ENCODE measurements around the gene UNC5B. TPM values are rescaled to one million over a fixed set of nuclear protein-coding genes. Genes with fewer than 3 reads are reported as not detected.

The UNC5B gene
- total RNA-seq, 1 donor from 2014 or later: 13.1 TPM

DNA sequence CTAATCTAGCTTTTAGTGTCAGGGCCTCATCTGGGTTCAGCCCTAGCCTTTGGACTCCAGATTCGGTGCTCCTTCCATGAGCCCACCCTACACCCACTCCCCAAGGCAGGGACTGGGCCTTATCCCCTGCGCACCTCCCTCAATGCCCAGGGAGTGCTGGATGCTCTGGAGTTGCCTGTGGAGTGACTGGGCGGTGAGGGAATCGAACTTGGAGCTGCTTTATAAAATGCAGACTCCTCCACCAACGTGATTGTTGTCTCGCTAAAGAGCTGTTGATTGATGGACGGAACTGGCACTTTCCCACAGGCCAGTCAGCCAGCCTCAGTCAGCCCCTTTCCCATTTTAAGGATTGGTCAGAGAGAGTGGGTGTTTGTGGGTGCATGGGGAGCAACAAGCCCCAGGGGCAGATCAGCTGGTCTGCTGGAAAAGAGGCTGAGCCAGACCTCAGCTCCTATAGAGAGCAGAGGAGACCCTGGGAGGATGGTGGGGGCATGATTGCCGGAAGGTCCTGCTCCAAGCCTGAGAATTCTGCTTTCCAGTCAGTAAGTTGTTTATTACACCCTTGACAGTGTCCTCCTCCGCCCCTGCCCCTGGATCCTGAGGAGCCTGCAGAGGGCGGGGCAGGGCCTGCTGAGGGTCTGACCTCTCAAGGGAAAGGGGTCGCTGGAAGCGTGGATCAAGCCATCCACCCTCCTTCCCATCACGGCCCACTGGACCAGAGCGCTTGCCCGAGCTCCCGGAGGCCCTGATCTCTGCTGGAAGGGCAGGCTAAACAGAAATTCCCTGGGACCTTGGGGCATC lies 16.7 kb downstream of the UNC5B start:
- Mint-ChIP-seq H3K4me1 (ENCODE audit: unreplicated experiment) (no peaks in the 10 kb centered on the region), H3K27ac (ENCODE audit: unreplicated experiment) (no peak overlapping the region), H3K36me3 (ENCODE audit: unreplicated experiment) (no peaks in the 10 kb centered on the region), H3K27me3 (ENCODE audit: unreplicated experiment) (no peaks in the 10 kb centered on the region), H3K9me3 (ENCODE audit: unreplicated experiment) (no peaks in the 10 kb centered on the region), H3K4me3 (ENCODE audit: unreplicated experiment) (no peak overlapping the region)
- DNase-seq (ENCODE audit: extremely low spot score, unreplicated experiment): no peak
- TF ChIP-seq, protein P1, sequence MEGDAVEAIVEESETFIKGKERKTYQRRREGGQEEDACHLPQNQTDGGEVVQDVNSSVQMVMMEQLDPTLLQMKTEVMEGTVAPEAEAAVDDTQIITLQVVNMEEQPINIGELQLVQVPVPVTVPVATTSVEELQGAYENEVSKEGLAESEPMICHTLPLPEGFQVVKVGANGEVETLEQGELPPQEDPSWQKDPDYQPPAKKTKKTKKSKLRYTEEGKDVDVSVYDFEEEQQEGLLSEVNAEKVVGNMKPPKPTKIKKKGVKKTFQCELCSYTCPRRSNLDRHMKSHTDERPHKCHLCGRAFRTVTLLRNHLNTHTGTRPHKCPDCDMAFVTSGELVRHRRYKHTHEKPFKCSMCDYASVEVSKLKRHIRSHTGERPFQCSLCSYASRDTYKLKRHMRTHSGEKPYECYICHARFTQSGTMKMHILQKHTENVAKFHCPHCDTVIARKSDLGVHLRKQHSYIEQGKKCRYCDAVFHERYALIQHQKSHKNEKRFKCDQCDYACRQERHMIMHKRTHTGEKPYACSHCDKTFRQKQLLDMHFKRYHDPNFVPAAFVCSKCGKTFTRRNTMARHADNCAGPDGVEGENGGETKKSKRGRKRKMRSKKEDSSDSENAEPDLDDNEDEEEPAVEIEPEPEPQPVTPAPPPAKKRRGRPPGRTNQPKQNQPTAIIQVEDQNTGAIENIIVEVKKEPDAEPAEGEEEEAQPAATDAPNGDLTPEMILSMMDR (IDR thresholded peaks at IDR 0.05): no peak

DNA sequence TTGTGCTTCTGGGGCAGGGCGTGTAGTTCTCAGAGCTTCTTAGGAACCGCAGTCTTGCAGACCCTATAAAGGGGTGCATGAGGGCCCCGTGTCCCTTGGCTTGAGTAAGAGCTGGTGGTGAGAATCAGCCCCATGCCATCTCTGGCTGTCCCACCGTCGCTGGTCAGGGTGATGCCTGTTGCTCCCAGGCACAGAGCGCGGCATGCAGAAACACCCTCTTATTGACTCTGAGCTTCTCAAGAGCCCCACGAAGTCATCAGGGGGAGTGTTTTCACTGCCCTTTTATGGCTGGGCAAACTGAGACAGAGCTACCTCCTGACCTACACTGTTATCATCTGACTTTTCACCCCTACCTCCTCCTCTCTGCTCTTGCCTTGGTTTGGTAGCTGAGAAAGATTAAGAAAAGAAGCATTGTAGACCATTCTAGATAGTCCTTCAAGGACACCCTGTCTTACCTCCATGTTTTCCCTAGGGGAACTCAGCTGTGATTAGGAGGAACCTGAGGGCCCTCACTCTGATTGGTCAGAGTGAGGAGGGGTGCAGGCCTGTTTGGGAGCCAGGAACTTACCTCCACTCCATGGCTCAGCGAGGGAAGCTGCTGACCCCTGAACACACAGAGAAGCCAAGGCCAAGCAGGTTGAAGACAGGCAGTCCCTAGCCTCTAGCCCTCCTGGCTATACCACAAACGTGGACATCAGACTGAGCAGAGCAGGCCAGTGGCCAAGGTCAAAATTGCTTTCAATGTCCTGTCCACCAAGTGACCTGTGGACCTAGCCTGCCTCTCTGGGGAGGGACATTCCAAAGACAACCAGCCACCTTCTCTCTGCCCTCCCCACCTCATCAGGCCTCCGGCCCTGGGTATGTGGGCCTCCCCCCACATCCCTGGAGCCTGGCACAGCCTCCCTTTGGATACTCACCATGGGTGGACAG lies 17.6 kb downstream of the UNC5B start:
- no peak for DNase-seq (ENCODE audit: extremely low spot score, unreplicated experiment)
- Mint-ChIP-seq H3K27ac (ENCODE audit: unreplicated experiment) (no peak overlapping the region), H3K4me3 (ENCODE audit: unreplicated experiment) (no peak overlapping the region), H3K36me3 (ENCODE audit: unreplicated experiment) (no peaks in the 10 kb centered on the region), H3K9me3 (ENCODE audit: unreplicated experiment) (no peaks in the 10 kb centered on the region), H3K4me1 (ENCODE audit: unreplicated experiment) (peaks cover 5% of the 10 kb centered on the region), H3K27me3 (ENCODE audit: unreplicated experiment) (no peaks in the 10 kb centered on the region)
- TF ChIP-seq, protein P1 (IDR thresholded peaks at IDR 0.05): no peak

DNA sequence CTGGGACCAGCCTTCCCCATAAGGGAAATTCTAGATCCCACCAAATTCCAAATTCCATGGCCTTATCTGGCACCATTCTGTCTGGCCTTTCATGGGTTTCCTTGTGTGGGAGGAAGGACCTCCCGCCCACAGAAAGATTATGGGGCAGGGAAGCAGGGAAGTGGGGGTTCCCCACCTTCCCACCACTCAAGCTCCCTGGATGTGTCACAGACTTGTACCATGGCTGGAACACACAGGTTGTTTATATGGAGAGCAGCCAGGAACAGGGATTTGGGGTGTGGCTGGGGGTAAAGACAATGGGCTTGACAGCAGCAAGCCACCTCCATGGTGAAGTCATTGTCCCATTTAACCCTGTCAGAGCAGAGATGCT lies 18.3 kb downstream of the UNC5B start:
- H3K4me1 Mint-ChIP-seq (ENCODE audit: unreplicated experiment): peaks cover 11% of the 10 kb centered on the region
- no peak overlapping the region for H3K27ac Mint-ChIP-seq (ENCODE audit: unreplicated experiment)
- DNase-seq (ENCODE audit: extremely low spot score, unreplicated experiment): no peak
- no peaks in the 10 kb centered on the region for H3K27me3 Mint-ChIP-seq (ENCODE audit: unreplicated experiment)
- no peaks in the 10 kb centered on the region for H3K36me3 Mint-ChIP-seq (ENCODE audit: unreplicated experiment)
- H3K9me3 Mint-ChIP-seq (ENCODE audit: unreplicated experiment): no peaks in the 10 kb centered on the region
- TF ChIP-seq, protein P1 (IDR thresholded peaks at IDR 0.05): no peak
- no peak overlapping the region for H3K4me3 Mint-ChIP-seq (ENCODE audit: unreplicated experiment)

DNA sequence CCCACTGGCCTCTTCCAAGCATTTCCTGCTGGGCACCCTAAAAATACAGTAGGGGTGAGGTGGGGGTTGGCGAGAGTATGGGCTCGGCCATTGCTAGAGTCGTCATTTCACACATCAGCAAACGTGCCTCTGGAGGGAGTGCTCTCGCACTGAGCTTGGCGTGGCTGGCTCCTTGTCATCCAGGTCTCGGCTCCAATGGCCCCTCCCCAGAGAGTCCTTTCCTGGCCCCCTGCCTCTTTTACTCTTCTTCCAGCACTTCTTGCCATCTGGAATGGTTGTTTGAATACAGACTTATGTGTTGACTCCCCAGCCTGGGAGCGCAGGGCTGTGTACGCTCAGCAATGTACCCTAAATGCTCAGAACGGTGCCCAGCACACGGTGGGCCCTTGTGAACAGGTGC lies 18.8 kb downstream of the UNC5B start:
- H3K4me1 Mint-ChIP-seq (ENCODE audit: unreplicated experiment): peaks cover 17% of the 10 kb centered on the region
- no peaks in the 10 kb centered on the region for H3K36me3 Mint-ChIP-seq (ENCODE audit: unreplicated experiment)
- H3K27ac Mint-ChIP-seq (ENCODE audit: unreplicated experiment): no peak overlapping the region

More for the DNA sequence above, 18.8 kb downstream of the UNC5B start:
- H3K4me3 Mint-ChIP-seq (ENCODE audit: unreplicated experiment): no peak overlapping the region
- DNase-seq (ENCODE audit: extremely low spot score, unreplicated experiment): no peak
- H3K27me3 Mint-ChIP-seq (ENCODE audit: unreplicated experiment): no peaks in the 10 kb centered on the region
- no peaks in the 10 kb centered on the region for H3K9me3 Mint-ChIP-seq (ENCODE audit: unreplicated experiment)
- TF ChIP-seq, protein P1 (IDR thresholded peaks at IDR 0.05): no peak
